Ascending aorta (tissue), 2 donors: Measurements from ENCODE around the gene ANKRD40. TPM values are rescaled to one million over a fixed set of nuclear protein-coding genes. Genes with fewer than 3 reads are reported as not detected.

Experiments used
- DNase-seq, 2 donors: peaks; one replicate each; pipeline ENCODE4 v3.0.0-alpha.2; 2019; ENCODE audit warnings: low spot score in 2 of 2
- H3K27ac ChIP-seq, 2 donors: fragments of 200-600 bp; sonication (generic); one replicate each; pipeline ENCODE4 v1.5.1; 2016 to 2017; ENCODE audit warnings: mild to moderate bottlenecking in 1 of 2
- H3K27me3 ChIP-seq: fragments of 200-600 bp; sonication (generic); one replicate; pipeline ENCODE4 v1.5.1; 2017
- H3K36me3 ChIP-seq, 2 donors: fragments of 200-600 bp; sonication (generic); one replicate each; pipeline ENCODE4 v1.5.1; 2016
- H3K4me1 ChIP-seq, 2 donors: fragments of 200-600 bp; sonication (generic); one replicate each; pipeline ENCODE4 v1.5.1; 2016 to 2017; ENCODE audit warnings: mild to moderate bottlenecking in 1 of 2
- H3K4me3 ChIP-seq, 2 donors: fragments of 200-600 bp; sonication (generic); one replicate each; pipeline ENCODE4 v1.5.1; 2016 to 2017; ENCODE audit warnings: mild to moderate bottlenecking in 1 of 2
- H3K9me3 ChIP-seq, 2 donors: fragments of 200-600 bp; sonication (generic); one replicate each; pipeline ENCODE4 v1.5.1; 2016
- CTCF ChIP-seq, 3 experiments: fragments of 200-600 bp in 2 of 3; fragments of 450-650 bp in 1 of 3; sonication (generic) in 2 of 3; IDR thresholded peaks; one replicate each; pipeline ENCODE4 v1.5.1; 2016 to 2019; ENCODE audit warnings: antibody characterized with exemption in 3 of 3, mild to moderate bottlenecking in 1 of 3, moderate library complexity in 1 of 3
- intact Hi-C: fragments of 100-400 bp; cut with DNase I; formaldehyde crosslinking; loops from one replicate; pipeline ENCODE4 v1.15.1; 2023
- total RNA-seq: library from RNA; depleted of rRNA; stranded (reverse); fragments of >200 nt; gene quantifications from one replicate; pipeline ENCODE4 v1.1.0, GENCODE V29; 2016

ANKRD40 gene
- total RNA-seq, 1 donor from 2014 or later, result 35.4 TPM

GRCh38 chr17:50658616-50659015, 49.1 kb downstream of the ANKRD40 start:
- intact Hi-C loops, result no loop called here
- Histone ChIP-seq H3K9me3 (no peaks in the 10 kb centered on the region), H3K36me3 (no peaks in the 10 kb centered on the region), H3K27ac (no peak overlapping the region), H3K27me3 (no peaks in the 10 kb centered on the region), H3K4me1 (peaks cover 18 to 37% of the 10 kb centered on the region in 2 donors), H3K4me3 (no peak overlapping the region)
- no peak for DNase-seq
- no peak for TF ChIP-seq CTCF (IDR thresholded peaks at IDR 0.05)

DNA sequence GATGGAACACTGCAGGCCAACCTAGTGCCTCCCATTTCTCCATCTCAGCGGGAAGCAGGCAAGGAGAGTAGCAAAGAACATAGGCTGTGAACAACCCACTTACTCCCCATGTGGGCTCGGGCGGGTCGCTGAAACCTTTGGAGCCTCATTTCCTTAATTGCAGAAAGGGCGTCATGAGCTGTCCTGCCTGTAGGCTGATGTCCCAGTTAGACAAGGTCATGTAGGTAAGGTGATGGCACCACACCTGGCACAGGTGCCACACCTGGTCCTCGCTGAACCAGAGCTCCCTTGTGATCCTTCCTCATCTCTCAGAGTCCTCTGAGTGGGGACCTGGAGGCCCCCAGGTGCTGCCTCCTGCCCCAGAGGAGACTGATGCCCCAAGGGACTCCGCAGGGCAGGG, 50.1 kb downstream of the ANKRD40 start:
- intact Hi-C loops, result no loop called here
- Histone ChIP-seq H3K4me1 (peaks cover 18 to 37% of the 10 kb centered on the region in 2 donors), H3K27ac (no peak overlapping the region), H3K27me3 (no peaks in the 10 kb centered on the region), H3K9me3 (no peaks in the 10 kb centered on the region), H3K36me3 (no peaks in the 10 kb centered on the region), H3K4me3 (no peak overlapping the region)
- no peak for DNase-seq
- TF ChIP-seq CTCF (IDR thresholded peaks at IDR 0.05), result no peak

- DNase-seq, result no peak
- intact Hi-C loops, result no loop called here
- TF ChIP-seq CTCF (IDR thresholded peaks at IDR 0.05), result no peak
Observed at GRCh38 chr17:50657054-50657453, 50.7 kb downstream of the ANKRD40 start.

GRCh38 chr17:50656509-50656908, 51.2 kb downstream of the ANKRD40 start:
- DNase-seq, result no peak
- Histone ChIP-seq H3K36me3 (no peaks in the 10 kb centered on the region), H3K4me1 (peaks cover 16 to 28% of the 10 kb centered on the region in 2 donors), H3K9me3 (no peaks in the 10 kb centered on the region), H3K27ac (no peak overlapping the region), H3K27me3 (no peaks in the 10 kb centered on the region), H3K4me3 (no peak overlapping the region)
- no peak for TF ChIP-seq CTCF (IDR thresholded peaks at IDR 0.05)
- intact Hi-C loops, result no loop called here

More at GRCh38 chr17:50657054-50657453, 50.7 kb downstream of the ANKRD40 start:
- H3K36me3 ChIP-seq, result no peaks in the 10 kb centered on the region
- no peak overlapping the region for H3K4me3 ChIP-seq
- no peak overlapping the region for H3K27ac ChIP-seq
- H3K4me1 ChIP-seq, result peaks cover 18 to 33% of the 10 kb centered on the region in 2 donors
- no peaks in the 10 kb centered on the region for H3K27me3 ChIP-seq
- no peaks in the 10 kb centered on the region for H3K9me3 ChIP-seq

- no peak for TF ChIP-seq CTCF (IDR thresholded peaks at IDR 0.05)
- Histone ChIP-seq H3K36me3 (no peaks in the 10 kb centered on the region), H3K4me1 (peaks cover 0 to under 1% of the 10 kb centered on the region in 2 donors), H3K9me3 (no peaks in the 10 kb centered on the region), H3K27me3 (no peaks in the 10 kb centered on the region), H3K4me3 (no peak overlapping the region), H3K27ac (no peak overlapping the region)
- DNase-seq, result no peak
- intact Hi-C loops, result no loop called here
Observed at GRCh38 chr17:50653738-50654137, 54.0 kb downstream of the ANKRD40 start.

GRCh38 chr17:50651661-50652060, 56.1 kb downstream of the ANKRD40 start:
- intact Hi-C loops, result no loop called here
- no peak for DNase-seq
- H3K9me3 ChIP-seq, result no peaks in the 10 kb centered on the region
- H3K27me3 ChIP-seq, result no peaks in the 10 kb centered on the region
- no peaks in the 10 kb centered on the region for H3K4me1 ChIP-seq
- TF ChIP-seq CTCF (IDR thresholded peaks at IDR 0.05), result no peak
- H3K4me3 ChIP-seq, result no peak overlapping the region
- no peaks in the 10 kb centered on the region for H3K36me3 ChIP-seq
- no peak overlapping the region for H3K27ac ChIP-seq
